ENCODE results near the gene IL17RA. TPM values are rescaled to one million over a fixed set of nuclear protein-coding genes. Genes with fewer than 3 reads are reported as not detected.

Gene IL17RA
- total and polyA plus RNA-seq, 3 experiments from 2014 or later, result 21.7 to 30.2 (median 22.0) TPM

- H3K9me3 ChIP-seq (ENCODE audit: low read length), result no peaks in the 10 kb centered on the region
- H3K27ac Mint-ChIP-seq, result no peak overlapping the region
- no peaks in the 10 kb centered on the region for H3K27me3 Mint-ChIP-seq
- H3K27ac ChIP-seq (ENCODE audit: low read depth, low read length), result no peak overlapping the region
- H3K9me3 Mint-ChIP-seq, result no peaks in the 10 kb centered on the region
- DNase-seq, result no peak
- peaks cover 33% of the 10 kb centered on the region for H3K4me1 ChIP-seq (ENCODE audit: insufficient read depth, low read length)
- H3K36me3 Mint-ChIP-seq, result peaks cover 0 to 66% (median 11%) of the 10 kb centered on the region in 3 donors
- peaks cover 26% of the 10 kb centered on the region for H3K36me3 ChIP-seq (ENCODE audit: insufficient read depth, low read length)
- no peak overlapping the region for H3K4me3 Mint-ChIP-seq
- CTCF ChIA-PET, result interaction anchor here (1.5 kb wide), 2 partner anchors 9 to 16 kb away, joined by 3 to 4 read pairs; no protein-coding TSS in a partner anchor
- peaks cover 19 to 46% (median 43%) of the 10 kb centered on the region in 3 donors for H3K4me1 Mint-ChIP-seq
- no peak overlapping the region for H3K4me3 ChIP-seq (ENCODE audit: low read length)
- no peaks in the 10 kb centered on the region for H3K27me3 ChIP-seq (ENCODE audit: insufficient read depth, low read length, poor library complexity, severe bottlenecking)
- POLR2A ChIA-PET, result no interaction called here
Observed at GRCh38 chr22:17108256-17109112, 23.7 kb downstream of the IL17RA start.

- H3K4me3 Mint-ChIP-seq, result no peak overlapping the region
- H3K36me3 ChIP-seq (ENCODE audit: insufficient read depth, low read length), result peaks cover 25% of the 10 kb centered on the region
- CTCF ChIA-PET, result interaction anchor here (1.5 kb wide), 1 partner anchor 8 kb away, joined by 3 read pairs; no protein-coding TSS in a partner anchor
Observed at GRCh38 chr22:17109113-17109865, 24.5 kb downstream of the IL17RA start.

DNA sequence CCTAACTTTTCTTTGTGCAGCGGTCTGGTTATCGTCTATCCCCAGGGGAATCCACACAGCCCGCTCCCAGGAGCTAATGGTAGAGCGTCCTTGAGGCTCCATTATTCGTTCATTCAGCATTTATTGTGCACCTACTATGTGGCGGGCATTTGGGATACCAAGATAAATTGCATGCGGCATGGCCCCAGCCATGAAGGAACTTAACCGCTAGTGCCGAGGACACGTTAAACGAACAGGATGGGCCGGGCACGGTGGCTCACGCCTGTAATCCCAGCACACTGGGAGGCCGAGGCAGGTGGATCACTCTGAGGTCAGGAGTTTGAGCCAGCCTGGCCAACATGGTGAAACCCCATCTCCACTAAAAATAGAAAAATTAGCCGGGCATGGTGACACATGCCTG lies 25.2 kb downstream of the IL17RA start:
- H3K27me3 ChIP-seq (ENCODE audit: insufficient read depth, low read length, poor library complexity, severe bottlenecking), result no peaks in the 10 kb centered on the region
- Mint-ChIP-seq H3K4me3 (no peak overlapping the region), H3K9me3 (no peaks in the 10 kb centered on the region), H3K27me3 (no peaks in the 10 kb centered on the region), H3K27ac (peak overlapping the region in 1 of 8 donors; percentile 82), H3K4me1 (peaks cover 26 to 53% (median 47%) of the 10 kb centered on the region in 3 donors), H3K36me3 (peaks cover 0 to 58% (median 6%) of the 10 kb centered on the region in 3 donors)
- ChIA-PET CTCF (interaction anchor here (2.1 kb wide), 1 partner anchor 62 kb away, joined by 8 read pairs; no protein-coding TSS in a partner anchor), POLR2A (no interaction called here)
- DNase-seq, result peak in 1 of 5 donors; percentile 6
- H3K4me3 ChIP-seq (ENCODE audit: low read length), result no peak overlapping the region
- H3K9me3 ChIP-seq (ENCODE audit: low read length), result no peaks in the 10 kb centered on the region
- no peak overlapping the region for H3K27ac ChIP-seq (ENCODE audit: low read depth, low read length)
- H3K36me3 ChIP-seq (ENCODE audit: insufficient read depth, low read length), result peaks cover 18% of the 10 kb centered on the region
- H3K4me1 ChIP-seq (ENCODE audit: insufficient read depth, low read length), result peaks cover 34% of the 10 kb centered on the region

More at GRCh38 chr22:17109113-17109865, 24.5 kb downstream of the IL17RA start:
- Mint-ChIP-seq H3K27ac (no peak overlapping the region), H3K4me1 (peaks cover 22 to 49% (median 48%) of the 10 kb centered on the region in 3 donors), H3K36me3 (peaks cover 0 to 65% (median 11%) of the 10 kb centered on the region in 3 donors), H3K9me3 (no peaks in the 10 kb centered on the region), H3K27me3 (no peaks in the 10 kb centered on the region)
- H3K4me3 ChIP-seq (ENCODE audit: low read length), result no peak overlapping the region
- POLR2A ChIA-PET, result no interaction called here
- no peaks in the 10 kb centered on the region for H3K9me3 ChIP-seq (ENCODE audit: low read length)
- H3K27ac ChIP-seq (ENCODE audit: low read depth, low read length), result no peak overlapping the region
- H3K4me1 ChIP-seq (ENCODE audit: insufficient read depth, low read length), result peaks cover 31% of the 10 kb centered on the region
- DNase-seq, result peak in 1 of 5 donors; percentile 41
- H3K27me3 ChIP-seq (ENCODE audit: insufficient read depth, low read length, poor library complexity, severe bottlenecking), result no peaks in the 10 kb centered on the region

DNA sequence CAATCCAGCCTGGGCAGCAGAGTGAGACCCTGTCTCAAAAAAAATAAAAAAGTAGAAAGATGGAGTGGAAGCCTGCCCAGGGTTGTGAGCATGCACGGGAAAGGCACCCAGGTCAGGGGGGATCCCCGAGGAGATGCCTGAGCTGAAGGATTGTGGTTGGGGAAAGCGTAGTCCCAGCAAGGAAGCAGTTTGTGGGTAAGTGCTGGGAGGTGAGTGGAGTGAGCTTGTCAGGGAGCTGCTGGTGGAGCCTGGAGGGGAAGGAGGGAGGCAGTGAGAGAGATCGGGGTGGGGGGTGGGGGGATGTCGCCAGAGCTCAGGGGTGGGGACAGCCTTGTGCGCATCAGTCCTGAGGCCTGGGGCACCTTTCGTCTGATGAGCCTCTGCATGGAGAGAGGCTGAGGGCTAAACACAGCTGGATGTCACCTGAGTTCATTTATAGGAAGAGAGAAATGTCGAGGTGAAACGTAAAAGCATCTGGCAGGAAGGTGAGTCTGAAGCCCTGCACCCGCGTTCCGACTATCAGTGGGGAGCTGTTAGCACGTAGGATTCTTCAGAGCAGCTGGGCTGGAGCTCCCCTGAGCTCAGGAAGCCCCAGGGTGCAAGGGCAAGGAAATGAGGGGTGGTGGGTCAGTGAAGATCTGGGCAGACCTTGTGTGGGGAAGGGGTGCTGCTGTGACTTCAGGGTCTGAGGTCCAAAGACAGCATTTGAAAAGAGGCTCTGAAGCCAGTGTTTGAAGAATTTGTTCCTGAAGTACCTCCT lies 26.2 kb downstream of the IL17RA start:
- H3K4me1 Mint-ChIP-seq, result peaks cover 32 to 59% (median 49%) of the 10 kb centered on the region in 3 donors
- no peaks in the 10 kb centered on the region for H3K9me3 Mint-ChIP-seq
- Histone ChIP-seq H3K27ac (ENCODE audit: low read depth, low read length) (no peak overlapping the region), H3K36me3 (ENCODE audit: insufficient read depth, low read length) (peaks cover 14% of the 10 kb centered on the region), H3K4me3 (ENCODE audit: low read length) (no peak overlapping the region), H3K9me3 (ENCODE audit: low read length) (no peaks in the 10 kb centered on the region), H3K27me3 (ENCODE audit: insufficient read depth, low read length, poor library complexity, severe bottlenecking) (no peaks in the 10 kb centered on the region), H3K4me1 (ENCODE audit: insufficient read depth, low read length) (peaks cover 35% of the 10 kb centered on the region)
- H3K36me3 Mint-ChIP-seq, result peaks cover 0 to 48% (median 5%) of the 10 kb centered on the region in 3 donors
- no peak overlapping the region for H3K4me3 Mint-ChIP-seq
- peak in 1 of 5 donors; percentile 19 for DNase-seq
- H3K27ac Mint-ChIP-seq, result no peak overlapping the region
- ChIA-PET POLR2A (interaction anchor here (0.7 kb wide), 1 partner anchor 38 kb away, joined by 4 read pairs; no protein-coding TSS in a partner anchor), CTCF (interaction anchor here (2.1 kb wide), 1 partner anchor 61 kb away, joined by 8 read pairs; no protein-coding TSS in a partner anchor)
- H3K27me3 Mint-ChIP-seq, result no peaks in the 10 kb centered on the region

DNA sequence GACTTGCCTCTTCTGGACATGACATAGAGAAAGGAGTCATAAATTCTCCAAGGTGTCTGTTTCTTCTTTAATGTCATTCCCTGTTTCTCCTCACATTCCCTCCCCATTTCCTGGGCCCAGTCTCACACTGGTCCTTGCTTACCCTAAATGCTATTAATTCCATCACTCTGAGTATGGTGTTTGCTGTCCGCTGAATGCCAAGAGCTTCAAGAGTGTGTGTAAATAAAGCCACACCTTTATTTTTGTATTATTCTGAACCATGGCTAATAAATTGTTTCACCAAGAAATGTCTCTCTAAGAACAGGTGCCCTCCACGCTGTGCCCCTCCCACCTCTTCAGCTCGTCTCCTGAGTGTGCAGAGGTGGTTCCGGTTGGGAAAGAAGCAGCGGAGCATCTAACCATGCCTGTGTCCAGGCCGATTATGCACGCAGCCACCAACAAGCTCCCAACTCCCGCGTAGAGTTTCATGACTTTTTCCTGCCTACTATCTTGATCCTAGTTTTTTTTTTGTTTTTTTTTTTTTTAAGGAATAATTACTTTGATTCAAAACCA lies 27.8 kb downstream of the IL17RA start:
- Mint-ChIP-seq H3K27ac (peak overlapping the region in 4 of 8 donors; percentile 4 to 71 (median 15)), H3K4me3 (no peak overlapping the region), H3K4me1 (peaks cover 38 to 59% (median 49%) of the 10 kb centered on the region in 3 donors), H3K9me3 (no peaks in the 10 kb centered on the region), H3K27me3 (no peaks in the 10 kb centered on the region), H3K36me3 (peaks cover 0 to 32% (median 4%) of the 10 kb centered on the region in 3 donors)
- H3K27ac ChIP-seq (ENCODE audit: low read depth, low read length), result no peak overlapping the region
- ChIA-PET CTCF (no interaction called here), POLR2A (interaction anchor here (0.6 kb wide), 1 partner anchor 102 kb away, joined by 4 read pairs; no protein-coding TSS in a partner anchor)
- H3K9me3 ChIP-seq (ENCODE audit: low read length), result no peaks in the 10 kb centered on the region
- H3K36me3 ChIP-seq (ENCODE audit: insufficient read depth, low read length), result peaks cover 12% of the 10 kb centered on the region
- peaks cover 35% of the 10 kb centered on the region for H3K4me1 ChIP-seq (ENCODE audit: insufficient read depth, low read length)
- DNase-seq, result peak in 1 of 5 donors; percentile 12
- no peaks in the 10 kb centered on the region for H3K27me3 ChIP-seq (ENCODE audit: insufficient read depth, low read length, poor library complexity, severe bottlenecking)
- H3K4me3 ChIP-seq (ENCODE audit: low read length), result no peak overlapping the region

DNA sequence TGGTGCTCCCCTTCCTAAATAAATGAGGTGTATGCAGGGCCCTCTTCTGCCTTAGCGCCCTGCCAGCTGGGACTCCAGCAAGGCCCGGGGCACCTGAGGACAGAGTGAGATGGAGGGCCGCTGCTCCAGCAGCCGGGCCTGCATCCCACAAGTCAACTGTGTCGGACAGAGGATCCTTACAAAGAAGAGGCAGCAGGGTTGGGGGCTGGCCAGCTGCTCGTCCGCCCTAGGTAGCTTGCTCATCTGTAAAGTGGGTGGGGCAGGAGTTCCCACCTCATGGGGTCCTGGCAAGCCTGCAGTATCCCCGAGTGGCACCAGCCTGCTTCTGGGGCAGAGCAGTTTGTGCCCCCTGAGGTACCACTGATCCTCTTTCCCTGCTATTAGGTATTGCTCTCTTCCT lies 28.8 kb downstream of the IL17RA start:
- H3K27ac ChIP-seq (ENCODE audit: low read depth, low read length), result no peak overlapping the region

More for the DNA sequence above, 28.8 kb downstream of the IL17RA start:
- ChIA-PET CTCF (no interaction called here), POLR2A (interaction anchor here (0.6 kb wide), 1 partner anchor 12 kb away, joined by 3 read pairs; no protein-coding TSS in a partner anchor)
- peaks cover 1% of the 10 kb centered on the region for H3K36me3 ChIP-seq (ENCODE audit: insufficient read depth, low read length)
- Mint-ChIP-seq H3K4me3 (no peak overlapping the region), H3K9me3 (no peaks in the 10 kb centered on the region), H3K36me3 (peaks cover 0 to 22% (median 2%) of the 10 kb centered on the region in 3 donors), H3K27ac (peak overlapping the region in 3 of 8 donors; percentile 6 to 79 (median 57)), H3K27me3 (peaks cover 0 to 2% of the 10 kb centered on the region in 2 donors), H3K4me1 (peaks cover 46 to 68% (median 56%) of the 10 kb centered on the region in 3 donors)
- H3K4me1 ChIP-seq (ENCODE audit: insufficient read depth, low read length), result peaks cover 43% of the 10 kb centered on the region
- H3K27me3 ChIP-seq (ENCODE audit: insufficient read depth, low read length, poor library complexity, severe bottlenecking), result no peaks in the 10 kb centered on the region
- peak in 1 of 5 donors; percentile 41 for DNase-seq
- H3K4me3 ChIP-seq (ENCODE audit: low read length), result no peak overlapping the region
- H3K9me3 ChIP-seq (ENCODE audit: low read length), result no peaks in the 10 kb centered on the region
